ENCODE results near the gene TUBA4B.

DNA sequence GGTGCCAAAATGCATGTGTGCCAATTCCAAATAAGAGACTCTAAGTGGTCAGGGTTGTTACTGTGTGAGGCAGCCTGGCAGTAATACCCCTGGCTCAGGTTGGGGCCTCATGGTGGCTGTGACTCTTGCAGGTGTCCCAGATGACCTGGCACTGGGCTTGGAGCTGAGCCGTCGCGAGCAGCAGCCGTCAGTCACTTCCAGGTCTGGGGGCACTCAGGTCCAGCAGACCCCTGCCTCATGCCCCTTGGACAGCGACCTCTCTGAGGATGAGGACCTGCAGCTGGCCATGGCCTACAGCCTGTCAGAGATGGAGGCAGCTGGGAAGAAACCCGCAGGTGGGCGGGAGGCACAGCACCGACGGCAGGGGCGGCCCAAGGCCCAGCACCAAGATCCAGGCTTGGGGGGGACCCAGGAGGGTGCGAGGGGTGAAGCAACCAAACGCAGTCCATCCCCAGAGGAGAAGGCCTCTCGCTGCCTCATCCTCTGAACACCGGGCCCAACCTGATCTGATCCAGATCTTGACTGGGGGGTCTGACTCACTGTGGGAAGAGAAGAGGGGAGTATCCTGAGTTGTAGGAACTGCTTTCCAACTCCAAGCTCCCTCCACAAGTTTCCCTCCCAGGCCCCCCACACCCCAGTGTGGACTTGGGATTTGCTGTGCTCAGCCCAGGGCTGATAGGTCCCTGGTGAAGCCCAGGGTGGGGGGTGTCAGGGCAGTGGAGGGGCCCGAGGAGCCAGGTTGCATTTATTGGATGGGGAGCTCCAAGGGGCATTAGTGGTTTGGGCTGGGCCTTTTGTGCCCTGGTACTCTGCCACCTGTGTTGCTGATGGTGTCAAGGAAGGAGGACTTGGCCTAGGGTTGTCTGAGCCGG, 31.7 kb downstream of the TUBA4B start:
- TF ChIP-seq ZNF223 (tag by site-specific recombination; IDR thresholded peaks at IDR 0.05) (no peak), ZNF133 (tag by site-specific recombination; IDR thresholded peaks at IDR 0.05) (no peak)
- TF ChIP-seq, protein P1, sequence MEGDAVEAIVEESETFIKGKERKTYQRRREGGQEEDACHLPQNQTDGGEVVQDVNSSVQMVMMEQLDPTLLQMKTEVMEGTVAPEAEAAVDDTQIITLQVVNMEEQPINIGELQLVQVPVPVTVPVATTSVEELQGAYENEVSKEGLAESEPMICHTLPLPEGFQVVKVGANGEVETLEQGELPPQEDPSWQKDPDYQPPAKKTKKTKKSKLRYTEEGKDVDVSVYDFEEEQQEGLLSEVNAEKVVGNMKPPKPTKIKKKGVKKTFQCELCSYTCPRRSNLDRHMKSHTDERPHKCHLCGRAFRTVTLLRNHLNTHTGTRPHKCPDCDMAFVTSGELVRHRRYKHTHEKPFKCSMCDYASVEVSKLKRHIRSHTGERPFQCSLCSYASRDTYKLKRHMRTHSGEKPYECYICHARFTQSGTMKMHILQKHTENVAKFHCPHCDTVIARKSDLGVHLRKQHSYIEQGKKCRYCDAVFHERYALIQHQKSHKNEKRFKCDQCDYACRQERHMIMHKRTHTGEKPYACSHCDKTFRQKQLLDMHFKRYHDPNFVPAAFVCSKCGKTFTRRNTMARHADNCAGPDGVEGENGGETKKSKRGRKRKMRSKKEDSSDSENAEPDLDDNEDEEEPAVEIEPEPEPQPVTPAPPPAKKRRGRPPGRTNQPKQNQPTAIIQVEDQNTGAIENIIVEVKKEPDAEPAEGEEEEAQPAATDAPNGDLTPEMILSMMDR (tag by site-specific recombination; IDR thresholded peaks at IDR 0.05): no peak

All from HEK293 (cell line).